PC-9 (cell line): ENCODE data around the gene ANKRD44.

Experiments used
- EZH2 ChIP-seq: fragments of 200-600 bp; sonication (generic); IDR thresholded peaks from 2 replicates; pipeline ENCODE4 v1.8.0; 2017; ENCODE audit warnings: antibody characterized with exemption, low read depth
- TF ChIP-seq, protein P1 (sequence below): fragments of 200-600 bp; sonication (generic); conservative IDR thresholded peaks from 2 replicates; pipeline ENCODE4 v1.6.1; 2017; ENCODE audit warnings: mixed run types, antibody characterized with exemption, mild to moderate bottlenecking, moderate library complexity

DNA sequence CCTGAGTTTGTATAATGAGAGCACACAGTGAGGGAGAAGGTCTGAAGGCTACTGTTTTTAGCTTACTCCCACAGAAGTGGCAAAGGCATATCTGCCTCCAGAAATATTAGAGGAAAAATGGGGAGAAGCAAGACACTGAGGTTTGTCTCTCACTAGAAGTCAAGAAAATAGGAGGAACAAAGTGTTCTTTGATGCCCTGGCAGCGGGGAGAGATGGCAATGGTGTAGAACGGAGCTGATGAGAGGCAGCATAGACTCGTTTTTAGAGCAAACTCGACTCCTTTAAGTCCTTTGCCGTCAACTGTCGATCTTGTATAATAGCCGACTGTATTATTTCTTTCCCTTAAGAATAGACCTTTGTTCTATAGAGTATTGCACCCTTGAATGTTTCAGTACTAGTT, 73.8 kb downstream of the ANKRD44 start:
- TF ChIP-seq, protein P1, sequence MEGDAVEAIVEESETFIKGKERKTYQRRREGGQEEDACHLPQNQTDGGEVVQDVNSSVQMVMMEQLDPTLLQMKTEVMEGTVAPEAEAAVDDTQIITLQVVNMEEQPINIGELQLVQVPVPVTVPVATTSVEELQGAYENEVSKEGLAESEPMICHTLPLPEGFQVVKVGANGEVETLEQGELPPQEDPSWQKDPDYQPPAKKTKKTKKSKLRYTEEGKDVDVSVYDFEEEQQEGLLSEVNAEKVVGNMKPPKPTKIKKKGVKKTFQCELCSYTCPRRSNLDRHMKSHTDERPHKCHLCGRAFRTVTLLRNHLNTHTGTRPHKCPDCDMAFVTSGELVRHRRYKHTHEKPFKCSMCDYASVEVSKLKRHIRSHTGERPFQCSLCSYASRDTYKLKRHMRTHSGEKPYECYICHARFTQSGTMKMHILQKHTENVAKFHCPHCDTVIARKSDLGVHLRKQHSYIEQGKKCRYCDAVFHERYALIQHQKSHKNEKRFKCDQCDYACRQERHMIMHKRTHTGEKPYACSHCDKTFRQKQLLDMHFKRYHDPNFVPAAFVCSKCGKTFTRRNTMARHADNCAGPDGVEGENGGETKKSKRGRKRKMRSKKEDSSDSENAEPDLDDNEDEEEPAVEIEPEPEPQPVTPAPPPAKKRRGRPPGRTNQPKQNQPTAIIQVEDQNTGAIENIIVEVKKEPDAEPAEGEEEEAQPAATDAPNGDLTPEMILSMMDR: no peak
- TF ChIP-seq EZH2: no peak
